Esophagus muscularis mucosa (tissue), 4 donors: ENCODE results near the gene IGF1R. TPM values are rescaled to one million over a fixed set of nuclear protein-coding genes. Genes with fewer than 3 reads are reported as not detected.

Source experiments
- DNase-seq: peaks from one replicate; pipeline ENCODE4 v3.0.0-alpha.2; 2017; ENCODE audit errors: extremely low spot score
- H3K27ac ChIP-seq, 4 donors: fragments of 200-600 bp; sonication (generic); replicated peaks in 1 of 4; 1 replicate in 3 of 4; 2 replicates in 1 of 4; pipeline ENCODE4 v1.5.1; 2016 to 2019; ENCODE audit warnings: mild to moderate bottlenecking in 1 of 4
- H3K27me3 ChIP-seq, 4 donors: fragments of 200-600 bp; sonication (generic); one replicate each; pipeline versions ENCODE4 v1.5.1 to v1.6.0; 2016 to 2019
- H3K36me3 ChIP-seq, 4 donors: fragments of 200-600 bp; sonication (generic); one replicate each; pipeline ENCODE4 v1.5.1; 2016 to 2019
- H3K4me1 ChIP-seq, 4 donors: fragments of 200-600 bp; sonication (generic); one replicate each; pipeline ENCODE4 v1.5.1; 2016 to 2019
- H3K4me3 ChIP-seq, 4 donors: fragments of 200-600 bp; sonication (generic); 1 replicate in 2 of 4; 2 replicates in 2 of 4; pipeline ENCODE4 v1.5.1; 2016 to 2019; ENCODE audit warnings: mild to moderate bottlenecking in 4 of 4, moderate library complexity in 1 of 4
- H3K9me3 ChIP-seq, 4 donors: fragments of 200-600 bp; sonication (generic); 1 replicate in 3 of 4; 2 replicates in 1 of 4; pipeline ENCODE4 v1.5.1; 2016 to 2019
- EP300 ChIP-seq: sonication (generic); formaldehyde crosslinking; IDR thresholded peaks from one replicate; pipeline ENCODE4 v1.6.1; 2017; ENCODE audit warnings: antibody characterized with exemption
- POLR2A ChIP-seq: fragments of 450-650 bp; IDR thresholded peaks from one replicate; pipeline ENCODE4 v1.6.1; 2017; ENCODE audit warnings: antibody characterized with exemption, moderate library complexity, mild to moderate bottlenecking, low read depth
- POLR2AphosphoS5 ChIP-seq, 2 donors: sonication (generic); formaldehyde crosslinking; IDR thresholded peaks; one replicate each; pipeline ENCODE4 v1.6.1; 2017; ENCODE audit warnings: antibody characterized with exemption in 2 of 2
- WGBS: methylation state at CpG from one replicate; pipeline ENCODE4 v1.1.5; 2018; 5-methylcytosine and 5-hydroxymethylcytosine counted together
- intact Hi-C: fragments of 100-400 bp; cut with DNase I; formaldehyde crosslinking; loops from one replicate; pipeline ENCODE4 v1.15.1; 2023
- total RNA-seq, 4 donors: library from RNA; depleted of rRNA; stranded (reverse); fragments of >200 nt; gene quantifications; one replicate each; pipeline versions ENCODE4 v1.1.0 to v1.2.1, GENCODE V29; 2016
- TF ChIP-seq, protein P1 (sequence below), 3 experiments: fragments of 200-600 bp in 2 of 3; fragments of 450-650 bp in 1 of 3; sonication (generic) in 2 of 3; IDR thresholded peaks; one replicate each; pipeline ENCODE4 v1.5.1; 2017 to 2019; ENCODE audit warnings: antibody characterized with exemption in 3 of 3, mild to moderate bottlenecking in 2 of 3, moderate library complexity in 1 of 3

Gene IGF1R
- total RNA-seq, 4 donors from 2014 or later = 33.6 to 95.3 (median 49.7) TPM

- 56% methylated on average over 4 of the region's 4 CpGs for WGBS
- H3K4me1 ChIP-seq = peaks cover 13 to 53% (median 33%) of the 10 kb centered on the region in 4 donors
- H3K27me3 ChIP-seq = no peaks in the 10 kb centered on the region
- DNase-seq = no peak
- no peaks in the 10 kb centered on the region for H3K9me3 ChIP-seq
- intact Hi-C loops = no loop called here
- TF ChIP-seq, protein P1, sequence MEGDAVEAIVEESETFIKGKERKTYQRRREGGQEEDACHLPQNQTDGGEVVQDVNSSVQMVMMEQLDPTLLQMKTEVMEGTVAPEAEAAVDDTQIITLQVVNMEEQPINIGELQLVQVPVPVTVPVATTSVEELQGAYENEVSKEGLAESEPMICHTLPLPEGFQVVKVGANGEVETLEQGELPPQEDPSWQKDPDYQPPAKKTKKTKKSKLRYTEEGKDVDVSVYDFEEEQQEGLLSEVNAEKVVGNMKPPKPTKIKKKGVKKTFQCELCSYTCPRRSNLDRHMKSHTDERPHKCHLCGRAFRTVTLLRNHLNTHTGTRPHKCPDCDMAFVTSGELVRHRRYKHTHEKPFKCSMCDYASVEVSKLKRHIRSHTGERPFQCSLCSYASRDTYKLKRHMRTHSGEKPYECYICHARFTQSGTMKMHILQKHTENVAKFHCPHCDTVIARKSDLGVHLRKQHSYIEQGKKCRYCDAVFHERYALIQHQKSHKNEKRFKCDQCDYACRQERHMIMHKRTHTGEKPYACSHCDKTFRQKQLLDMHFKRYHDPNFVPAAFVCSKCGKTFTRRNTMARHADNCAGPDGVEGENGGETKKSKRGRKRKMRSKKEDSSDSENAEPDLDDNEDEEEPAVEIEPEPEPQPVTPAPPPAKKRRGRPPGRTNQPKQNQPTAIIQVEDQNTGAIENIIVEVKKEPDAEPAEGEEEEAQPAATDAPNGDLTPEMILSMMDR (IDR thresholded peaks at IDR 0.05) = no peak
- TF ChIP-seq POLR2A (no peak), POLR2AphosphoS5 (IDR thresholded peaks at IDR 0.05) (no peak), EP300 (no peak)
- no peak overlapping the region for H3K27ac ChIP-seq
- H3K36me3 ChIP-seq = no peaks in the 10 kb centered on the region
- H3K4me3 ChIP-seq = no peak overlapping the region
These were observed 103.4 kb downstream of the IGF1R start for GRCh38 chr15:98751767-98752166.

DNA sequence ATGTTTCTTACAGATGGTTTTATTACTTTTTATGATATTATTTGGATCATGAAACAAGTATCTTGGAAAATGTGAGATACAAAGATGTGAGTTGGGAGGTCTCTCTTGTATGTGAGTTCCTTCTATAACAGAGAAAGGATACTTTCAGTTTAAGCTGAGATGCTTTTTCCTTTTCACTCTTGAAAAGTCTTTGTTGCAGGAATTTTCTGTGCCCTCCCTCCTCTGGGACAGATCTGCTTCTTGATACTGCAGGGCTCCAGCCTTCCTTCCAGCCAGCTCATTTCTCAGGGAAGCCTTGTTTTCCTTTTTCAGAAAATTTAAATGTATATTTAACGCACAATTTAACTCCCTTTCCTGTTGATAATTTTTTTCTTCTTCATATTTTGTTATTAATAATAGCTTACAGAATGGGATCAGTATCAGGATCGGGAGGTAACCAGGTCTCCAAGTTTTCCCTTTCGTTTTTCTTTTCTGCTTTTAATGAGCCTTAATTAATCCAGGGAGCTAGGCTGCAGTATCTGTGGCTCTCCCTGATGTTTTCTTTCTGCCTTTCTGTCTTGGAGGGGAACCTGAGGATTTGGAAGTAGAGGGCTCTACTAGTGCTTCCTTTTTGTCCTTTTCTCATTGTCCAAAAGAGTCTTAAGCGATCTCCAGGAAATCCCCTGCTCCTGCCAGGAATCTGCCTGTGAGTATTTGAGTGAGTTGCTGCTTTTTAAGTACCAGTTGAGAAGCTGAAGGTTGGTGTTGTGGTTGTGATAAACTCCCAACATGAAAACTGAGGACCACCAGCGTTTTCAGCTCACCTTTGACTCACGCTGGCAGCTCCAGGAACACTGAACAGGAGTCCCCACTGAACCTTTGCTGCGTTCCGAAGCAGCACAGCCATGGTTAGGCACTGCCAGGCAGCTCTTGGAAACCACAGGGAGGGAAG lies 105.7 kb downstream of the IGF1R start:
- Histone ChIP-seq H3K27ac (peak overlapping the region in 3 of 4 donors; percentile 37 to 46 (median 42)), H3K4me3 (peak overlapping the region; percentile 31 to 44 (median 38)), H3K9me3 (no peaks in the 10 kb centered on the region), H3K4me1 (peaks cover 18 to 60% (median 38%) of the 10 kb centered on the region in 4 donors), H3K36me3 (no peaks in the 10 kb centered on the region), H3K27me3 (no peaks in the 10 kb centered on the region)
- no peak for TF ChIP-seq POLR2A
- TF ChIP-seq POLR2AphosphoS5 (IDR thresholded peaks at IDR 0.05) = no peak
- no peak for TF ChIP-seq EP300
- TF ChIP-seq, protein P1 (IDR thresholded peaks at IDR 0.05) = no peak
- intact Hi-C loops = no loop called here
- DNase-seq = no peak
- 18% methylated on average over 7 of the region's 8 CpGs for WGBS

- Histone ChIP-seq H3K27ac (peak overlapping the region in 3 of 4 donors; percentile 37 to 46 (median 42)), H3K9me3 (no peaks in the 10 kb centered on the region), H3K4me1 (peaks cover 21 to 67% (median 42%) of the 10 kb centered on the region in 4 donors), H3K27me3 (no peaks in the 10 kb centered on the region), H3K36me3 (no peaks in the 10 kb centered on the region), H3K4me3 (peak overlapping the region in 1 of 4 donors; percentile 42)
- intact Hi-C loops = no loop called here
- DNase-seq = no peak
- TF ChIP-seq EP300 (no peak), POLR2A (no peak), POLR2AphosphoS5 (IDR thresholded peaks at IDR 0.05) (no peak)
- TF ChIP-seq, protein P1 (IDR thresholded peaks at IDR 0.05) = no peak
- 78% methylated on average over 3 of the region's 3 CpGs for WGBS
These were observed 106.3 kb downstream of the IGF1R start for GRCh38 chr15:98754657-98755022.

GRCh38 chr15:98755138-98755537 lies 106.8 kb downstream of the IGF1R start:
- Histone ChIP-seq H3K9me3 (no peaks in the 10 kb centered on the region), H3K27ac (no peak overlapping the region), H3K36me3 (no peaks in the 10 kb centered on the region), H3K4me3 (no peak overlapping the region), H3K4me1 (peaks cover 26 to 70% (median 45%) of the 10 kb centered on the region in 4 donors), H3K27me3 (no peaks in the 10 kb centered on the region)
- no peak for DNase-seq
- intact Hi-C loops = no loop called here
- TF ChIP-seq EP300 (no peak), POLR2A (no peak), POLR2AphosphoS5 (IDR thresholded peaks at IDR 0.05) (no peak)
- TF ChIP-seq, protein P1 (IDR thresholded peaks at IDR 0.05) = no peak
- 75% methylated on average over 7 of the region's 7 CpGs for WGBS
